SK-N-MC (cell line): ENCODE data around the gene PRM2.

Experiments used
- DNase-seq: peaks from one replicate; pipeline ENCODE4 v3.0.0-alpha.2; 2011; ENCODE audit warnings: low read depth, low spot score
- H3K27ac ChIP-seq: fragments of 200-600 bp; sonication (generic); 2 replicates; pipeline ENCODE4 v1.5.1; 2016; ENCODE audit warnings: mixed run types
- H3K36me3 ChIP-seq: fragments of 200-600 bp; sonication (generic); 2 replicates; pipeline ENCODE4 v1.6.1; 2017; ENCODE audit warnings: antibody characterized with exemption, low read length, mixed read lengths; ENCODE audit not compliant: insufficient read depth
- H3K4me3 ChIP-seq: fragments of 200-600 bp; sonication (generic); 2 replicates; pipeline ENCODE4 v1.5.1; 2016
- H3K9ac ChIP-seq: fragments of 200-600 bp; sonication (generic); 2 replicates; pipeline ENCODE4 v1.8.0; 2017; ENCODE audit warnings: mixed run types, mixed read lengths; ENCODE audit not compliant: insufficient read length
- H3K9me3 ChIP-seq: fragments of 200-600 bp; sonication (generic); 2 replicates; pipeline ENCODE4 v1.6.1; 2017; ENCODE audit warnings: low read depth, mild to moderate bottlenecking, antibody characterized with exemption, low read length, moderate library complexity, mixed read lengths
- EZH2 ChIP-seq: fragments of 200-600 bp; sonication (generic); IDR thresholded peaks from one replicate; pipeline ENCODE4 v1.6.1; 2017; ENCODE audit warnings: antibody characterized with exemption
- FOXP2 ChIP-seq: optimal IDR thresholded peaks from 2 replicates; pipeline ENCODE3; 2011; ENCODE audit warnings: mild to moderate bottlenecking, moderate library complexity; ENCODE audit not compliant: insufficient read depth; ENCODE audit errors: extremely low read length, control extremely low read depth
- POLR2AphosphoS5 ChIP-seq: IDR thresholded peaks from 2 replicates; pipeline ENCODE4 v1.6.1; 2012; ENCODE audit warnings: mild to moderate bottlenecking, low read depth, low read length, borderline replicate concordance

PRM2 gene, protein sequence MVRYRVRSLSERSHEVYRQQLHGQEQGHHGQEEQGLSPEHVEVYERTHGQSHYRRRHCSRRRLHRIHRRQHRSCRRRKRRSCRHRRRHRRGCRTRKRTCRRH

DNA sequence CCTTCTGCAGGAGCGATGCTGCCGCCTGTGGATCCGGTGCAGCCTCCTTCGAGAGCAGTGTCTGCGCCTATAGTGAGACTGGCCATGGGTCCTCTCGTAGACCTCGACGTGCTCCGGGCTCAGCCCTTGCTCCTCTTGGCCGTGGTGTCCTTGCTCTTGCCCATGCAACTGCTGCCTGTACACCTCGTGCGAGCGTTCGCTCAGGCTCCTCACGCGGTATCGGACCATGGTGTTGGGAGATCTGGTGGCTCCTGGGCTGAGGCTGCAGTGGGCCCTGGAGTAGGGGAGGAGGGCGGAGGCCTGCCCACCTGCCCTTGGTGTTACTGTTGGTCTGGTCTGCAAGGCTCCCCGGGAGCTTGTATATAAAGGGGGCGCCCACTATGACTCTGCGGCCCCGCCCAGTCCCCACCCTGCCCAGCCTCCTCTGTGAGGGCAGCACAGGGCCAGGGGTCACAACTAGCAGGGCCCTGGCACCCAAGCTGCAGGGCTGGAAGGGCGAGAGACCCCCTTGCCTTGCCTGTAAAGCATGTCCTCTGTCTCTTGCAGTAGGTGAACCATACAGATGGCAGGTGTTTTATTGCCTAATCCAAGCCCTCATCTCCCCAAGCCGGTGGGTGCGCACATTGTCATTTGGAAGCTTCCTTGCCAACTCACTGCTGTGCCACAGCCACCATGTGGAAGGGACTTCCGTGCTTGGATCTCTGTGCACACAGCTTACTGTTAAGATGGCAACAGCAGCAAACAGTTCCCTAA is at the start of gene PRM2:
PRM2 (minus strand) TSS at position 338 of the 753 bp plus-strand sequence; CDS start at position 228, 110 bp downstream.
- no peak for DNase-seq
- H3K9me3 ChIP-seq = no peaks in the 10 kb centered on the region
- H3K4me3 ChIP-seq = no peak within 1 kb of the TSS
- H3K36me3 ChIP-seq = no peaks in the 10 kb centered on the region
- no peak within 1 kb of the TSS for H3K9ac ChIP-seq
- no peak within 1 kb of the TSS for H3K27ac ChIP-seq
- no peak for TF ChIP-seq POLR2AphosphoS5
- no peak for TF ChIP-seq EZH2
- TF ChIP-seq FOXP2 = no peak

DNA sequence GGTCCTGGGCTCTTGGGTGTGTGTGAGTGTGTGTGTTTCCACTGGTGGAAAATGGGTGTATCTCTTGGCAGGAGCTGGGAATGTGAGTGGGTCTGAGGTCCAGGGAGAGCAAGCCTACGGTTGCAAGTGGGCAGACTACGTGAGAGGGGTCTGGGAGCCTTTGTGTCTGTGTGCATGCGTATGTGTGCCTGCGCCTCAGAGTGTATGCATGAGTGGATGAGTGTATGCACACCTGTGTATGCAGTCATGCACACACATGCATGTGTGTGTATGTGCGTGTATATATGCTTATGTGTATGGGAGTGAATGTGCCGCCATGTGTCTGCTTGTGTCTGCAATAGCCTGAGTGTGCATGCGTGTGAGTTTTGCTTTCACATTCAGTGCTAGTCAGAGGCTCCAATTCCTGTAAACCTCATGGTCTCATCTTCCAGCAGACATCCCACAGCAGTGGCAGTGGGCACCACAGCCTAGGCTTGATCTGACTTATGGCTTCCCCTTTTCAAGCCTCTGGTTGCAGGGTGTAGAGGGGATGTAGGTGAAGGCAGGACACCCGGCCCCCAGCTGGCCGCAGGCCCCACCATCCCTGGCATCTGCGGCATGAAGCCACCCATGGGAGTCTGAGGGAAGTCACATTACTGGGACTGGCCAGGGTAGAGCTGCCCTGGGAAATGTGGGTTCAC is 49.3 kb upstream of the PRM2 start:
- DNase-seq = no peak
- H3K36me3 ChIP-seq = no peaks in the 10 kb centered on the region
- no peaks in the 10 kb centered on the region for H3K9me3 ChIP-seq
- TF ChIP-seq FOXP2 = no peak
- no peak for TF ChIP-seq EZH2
- TF ChIP-seq POLR2AphosphoS5 = no peak
- H3K9ac ChIP-seq = no peak overlapping the region
- no peak overlapping the region for H3K4me3 ChIP-seq
- no peak overlapping the region for H3K27ac ChIP-seq

DNA sequence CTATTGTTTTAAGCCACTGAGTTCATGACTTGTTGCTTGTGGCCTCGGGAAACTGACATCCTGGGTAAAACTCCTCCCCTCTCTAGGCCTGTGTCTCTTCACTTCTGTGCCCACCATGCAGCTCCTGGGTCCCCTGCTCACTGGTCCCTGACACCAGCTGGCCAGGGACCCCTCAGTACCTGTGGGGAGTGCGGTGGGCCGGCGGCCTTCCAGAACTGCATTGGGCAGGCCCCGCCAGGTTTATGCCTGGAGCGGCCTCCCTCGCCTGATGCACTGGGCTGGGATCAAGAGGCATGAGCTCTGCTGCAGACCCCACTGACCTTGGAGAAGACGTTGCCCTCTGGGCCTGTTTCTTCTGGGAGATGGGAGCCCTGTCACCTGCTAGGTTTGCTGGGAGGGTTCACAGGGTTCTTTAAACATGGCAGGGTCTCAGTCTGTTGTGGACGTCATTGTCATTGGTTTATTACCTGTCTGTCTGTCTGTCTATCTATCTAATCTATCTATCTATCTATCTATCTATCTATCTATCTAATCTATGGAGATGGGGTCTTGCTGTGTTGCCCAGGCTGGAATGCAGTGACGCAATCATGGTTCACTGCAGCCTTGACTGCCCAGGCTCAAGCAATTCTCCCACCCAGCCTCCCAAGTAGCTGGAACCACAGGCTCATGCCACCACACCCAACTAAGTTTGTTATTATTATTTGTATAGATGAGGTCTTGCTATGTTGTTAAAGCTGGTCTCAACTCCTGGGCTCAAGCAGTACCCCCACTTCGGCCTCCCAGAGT is 47.5 kb upstream of the PRM2 start:
- Histone ChIP-seq H3K4me3 (no peak overlapping the region), H3K9ac (no peak overlapping the region), H3K36me3 (no peaks in the 10 kb centered on the region), H3K27ac (no peak overlapping the region), H3K9me3 (no peaks in the 10 kb centered on the region)
- no peak for DNase-seq
- TF ChIP-seq EZH2 (no peak), FOXP2 (no peak), POLR2AphosphoS5 (no peak)

DNA sequence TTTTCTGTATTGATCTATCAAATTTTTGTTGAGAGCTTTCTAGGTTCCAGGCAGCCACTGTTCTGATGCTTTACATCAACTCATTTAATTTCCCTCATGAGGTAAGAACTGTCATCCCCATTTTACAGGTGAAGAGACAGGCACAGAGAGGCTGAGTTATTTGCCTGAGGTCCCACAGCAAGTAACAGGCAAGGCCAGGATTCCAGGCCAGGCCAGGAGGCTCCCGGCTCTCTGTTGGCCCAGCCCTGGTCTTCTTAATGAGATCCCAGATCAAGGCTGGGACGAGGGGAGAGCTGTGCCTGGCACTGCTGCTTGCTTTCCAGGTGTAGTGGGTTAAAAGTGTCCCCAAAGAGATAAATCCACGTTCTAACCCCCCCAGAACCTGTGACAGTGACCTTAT is 46.5 kb upstream of the PRM2 start:
- Histone ChIP-seq H3K27ac (no peak overlapping the region), H3K36me3 (no peaks in the 10 kb centered on the region), H3K9me3 (no peaks in the 10 kb centered on the region), H3K9ac (no peak overlapping the region), H3K4me3 (no peak overlapping the region)
- no peak for DNase-seq
- TF ChIP-seq FOXP2 (no peak), EZH2 (no peak), POLR2AphosphoS5 (no peak)

DNA sequence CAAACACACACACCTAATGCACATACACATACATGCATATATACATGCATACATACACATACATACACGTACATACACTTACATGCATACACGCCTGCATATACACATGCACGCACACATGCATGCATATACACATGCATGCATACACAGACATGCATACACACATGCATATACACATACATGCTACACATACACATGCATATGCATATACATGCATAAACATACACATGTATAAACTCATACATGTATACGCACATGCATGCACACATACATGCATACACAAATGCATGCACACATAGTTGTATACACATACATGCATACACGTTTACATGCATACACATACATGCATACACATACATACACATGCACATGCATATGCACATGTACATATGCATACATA is 45.4 kb upstream of the PRM2 start:
- TF ChIP-seq EZH2 (no peak), FOXP2 (no peak), POLR2AphosphoS5 (no peak)
- Histone ChIP-seq H3K9ac (no peak overlapping the region), H3K4me3 (no peak overlapping the region)

DNA sequence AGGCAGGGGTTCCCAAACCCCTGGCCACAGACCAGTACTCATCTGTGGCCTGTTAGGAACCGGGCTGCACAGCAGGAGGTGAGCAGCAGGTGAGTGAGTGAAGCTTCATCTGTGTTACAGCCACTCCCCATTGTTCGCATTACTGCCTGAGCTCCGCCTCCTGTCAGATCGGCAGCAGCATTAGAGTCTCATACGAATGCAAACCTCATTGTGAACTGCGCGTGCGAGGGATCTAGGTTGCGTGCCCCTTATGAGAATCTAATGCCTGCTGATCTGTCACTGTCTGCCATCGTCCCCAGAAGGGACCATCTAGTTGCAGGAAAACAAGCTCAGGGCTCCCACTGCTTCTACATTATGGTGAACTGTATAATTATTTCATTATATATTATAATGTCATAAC is 43.9 kb upstream of the PRM2 start:
- no peaks in the 10 kb centered on the region for H3K9me3 ChIP-seq

More for the DNA sequence above, 45.4 kb upstream of the PRM2 start:
- DNase-seq = no peak
- Histone ChIP-seq H3K9me3 (no peaks in the 10 kb centered on the region), H3K36me3 (no peaks in the 10 kb centered on the region), H3K27ac (no peak overlapping the region)

DNA sequence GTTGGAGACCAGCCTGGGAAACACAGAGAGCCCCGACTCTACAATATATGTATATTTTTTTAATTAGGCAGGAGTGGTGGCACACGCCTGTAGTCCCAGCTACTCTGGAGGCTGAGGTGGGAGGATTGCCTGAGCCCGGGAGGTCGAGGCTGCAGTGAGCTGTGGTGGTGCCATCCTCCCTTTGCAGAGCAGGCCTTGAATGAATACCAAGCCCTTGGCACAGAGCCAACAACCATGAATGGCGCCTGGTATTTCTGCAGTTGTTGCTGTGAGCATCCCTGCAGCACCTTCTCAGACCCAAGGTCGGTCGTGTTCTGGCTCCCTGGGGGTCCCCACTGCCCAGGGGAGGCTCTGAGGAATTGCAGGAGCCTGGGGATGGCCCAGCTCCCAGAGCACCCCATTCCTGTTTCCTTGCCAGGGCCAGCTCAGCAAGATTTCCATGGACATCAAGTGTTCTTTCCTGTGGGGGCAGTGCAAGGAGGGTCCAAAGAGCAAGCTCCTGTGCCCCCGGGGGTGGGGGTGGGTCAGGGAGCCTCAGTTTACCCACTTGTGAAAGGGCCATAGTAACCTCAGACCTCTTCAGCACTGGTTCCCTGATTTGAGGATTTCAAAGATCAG is 43.4 kb upstream of the PRM2 start:
- H3K36me3 ChIP-seq = no peaks in the 10 kb centered on the region
- DNase-seq = no peak

More for the DNA sequence above, 43.9 kb upstream of the PRM2 start:
- H3K9ac ChIP-seq = no peak overlapping the region
- DNase-seq = no peak
- no peak overlapping the region for H3K27ac ChIP-seq
- H3K4me3 ChIP-seq = no peak overlapping the region
- no peak for TF ChIP-seq POLR2AphosphoS5
- TF ChIP-seq FOXP2 = no peak
- TF ChIP-seq EZH2 = no peak
- no peaks in the 10 kb centered on the region for H3K36me3 ChIP-seq

More for the DNA sequence above, 43.4 kb upstream of the PRM2 start:
- no peak for TF ChIP-seq EZH2
- TF ChIP-seq POLR2AphosphoS5 = no peak
- TF ChIP-seq FOXP2 = no peak
- no peak overlapping the region for H3K9ac ChIP-seq
- no peak overlapping the region for H3K4me3 ChIP-seq
- H3K27ac ChIP-seq = no peak overlapping the region
- H3K9me3 ChIP-seq = no peaks in the 10 kb centered on the region
